OCI-LY1 (cell line): ENCODE measurements around the gene GLIS1.

Experiments
- H2AFZ ChIP-seq: fragments of 200-600 bp; sonication (generic), shearing (Covaris generic); 2 replicates; pipeline ENCODE4 v1.6.0; 2014; ENCODE audit warnings: antibody characterized with exemption, mild to moderate bottlenecking, low read length
- H3F3A ChIP-seq: fragments of 200-600 bp; sonication (generic), shearing (Covaris generic); 2 replicates; pipeline ENCODE4 v1.6.0; 2014; ENCODE audit warnings: mild to moderate bottlenecking, antibody characterized with exemption, low read length, moderate library complexity; ENCODE audit not compliant: insufficient read depth
- H3K27ac ChIP-seq: fragments of 200-600 bp; sonication (generic); 2 replicates; pipeline ENCODE4 v1.5.1; 2014; ENCODE audit warnings: low read length, mixed run types, mild to moderate bottlenecking, low read depth; ENCODE audit not compliant: poor library complexity, severe bottlenecking
- H3K27me3 ChIP-seq: fragments of 200-600 bp; sonication (generic); 2 replicates; pipeline ENCODE4 v1.6.0; 2014; ENCODE audit warnings: antibody characterized with exemption, mild to moderate bottlenecking, low read length, moderate library complexity; ENCODE audit not compliant: insufficient read depth
- H3K36me3 ChIP-seq: fragments of 200-600 bp; sonication (generic); 2 replicates; pipeline ENCODE4 v1.6.1; 2014; ENCODE audit warnings: mild to moderate bottlenecking, antibody characterized with exemption, low read length, moderate library complexity, mixed read lengths; ENCODE audit not compliant: insufficient read depth
- H3K4me1 ChIP-seq: fragments of 200-600 bp; sonication (generic); 2 replicates; pipeline ENCODE4 v1.5.1; 2014; ENCODE audit warnings: mild to moderate bottlenecking, low read length, moderate library complexity; ENCODE audit not compliant: insufficient read depth, severe bottlenecking
- H3K4me2 ChIP-seq: fragments of 200-600 bp; sonication (generic), shearing (Covaris generic); 2 replicates; pipeline ENCODE4 v1.6.1; 2014; ENCODE audit warnings: low read length
- H3K4me3 ChIP-seq: fragments of 200-600 bp; sonication (generic); 2 replicates; pipeline ENCODE4 v1.5.1; 2014; ENCODE audit warnings: low read length, low read depth, mild to moderate bottlenecking, mixed read lengths; ENCODE audit not compliant: poor library complexity, severe bottlenecking
- H3K79me2 ChIP-seq: fragments of 200-600 bp; shearing (Covaris generic); 2 replicates; pipeline ENCODE4 v1.6.1; 2016; ENCODE audit warnings: mixed run types, low read length, mixed read lengths; ENCODE audit not compliant: insufficient read depth
- H3K9ac ChIP-seq: fragments of 200-600 bp; sonication (generic), shearing (Covaris generic); 2 replicates; pipeline ENCODE4 v1.6.1; 2014; ENCODE audit warnings: mild to moderate bottlenecking, low read length, mixed read lengths
- H3K9me2 ChIP-seq: fragments of 200-600 bp; sonication (generic), shearing (Covaris generic); 2 replicates; pipeline ENCODE4 v1.6.1; 2014; ENCODE audit warnings: low read depth, mild to moderate bottlenecking, low read length, mixed read lengths
- H3K9me3 ChIP-seq: fragments of 200-600 bp; shearing (Covaris generic); 2 replicates; pipeline ENCODE4 v1.6.1; 2014; ENCODE audit warnings: low read length, mixed read lengths
- H4K20me1 ChIP-seq: fragments of 200-600 bp; sonication (generic), shearing (Covaris generic); 2 replicates; pipeline ENCODE4 v1.6.0; 2016; ENCODE audit warnings: mild to moderate bottlenecking, low read length; ENCODE audit not compliant: insufficient read depth
- EZH2 ChIP-seq: fragments of 200-600 bp; sonication (generic), shearing (Covaris generic); IDR thresholded peaks from 2 replicates; pipeline ENCODE4 v1.8.0; 2017; ENCODE audit warnings: borderline replicate concordance, mixed run types, mild to moderate bottlenecking, antibody characterized with exemption, low read length, moderate library complexity, mixed read lengths
- TF ChIP-seq, protein P1 (sequence below): fragments of 200-600 bp; sonication (generic), shearing (Covaris generic); IDR thresholded peaks from 2 replicates; pipeline ENCODE4 v1.5.1; 2017; ENCODE audit warnings: mild to moderate bottlenecking, antibody characterized with exemption, low read length, moderate library complexity, mixed read lengths

Gene GLIS1

DNA sequence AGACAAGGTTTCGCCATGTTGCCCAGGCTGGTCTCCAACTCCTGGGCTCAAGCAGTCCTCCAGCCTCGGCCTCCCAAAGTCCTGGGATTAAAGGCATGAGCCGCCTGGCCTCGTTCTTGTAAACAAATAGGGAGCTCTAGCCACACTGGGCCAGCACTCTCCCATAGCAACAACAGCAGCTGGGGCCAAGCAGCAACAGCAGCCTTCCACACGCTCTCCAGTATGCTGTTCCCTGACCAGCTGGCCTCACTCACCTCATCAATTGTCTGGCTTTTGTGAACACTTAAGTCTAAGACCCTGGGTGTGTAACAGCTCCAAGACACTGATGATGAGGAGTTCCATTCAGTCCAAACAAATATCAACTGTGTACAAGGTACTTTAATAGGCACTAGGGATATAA is 16.9 kb upstream of the GLIS1 start:
- Histone ChIP-seq H3K36me3 (no peaks in the 10 kb centered on the region), H4K20me1 (no peaks in the 10 kb centered on the region), H3K9ac (no peak overlapping the region)

DNA sequence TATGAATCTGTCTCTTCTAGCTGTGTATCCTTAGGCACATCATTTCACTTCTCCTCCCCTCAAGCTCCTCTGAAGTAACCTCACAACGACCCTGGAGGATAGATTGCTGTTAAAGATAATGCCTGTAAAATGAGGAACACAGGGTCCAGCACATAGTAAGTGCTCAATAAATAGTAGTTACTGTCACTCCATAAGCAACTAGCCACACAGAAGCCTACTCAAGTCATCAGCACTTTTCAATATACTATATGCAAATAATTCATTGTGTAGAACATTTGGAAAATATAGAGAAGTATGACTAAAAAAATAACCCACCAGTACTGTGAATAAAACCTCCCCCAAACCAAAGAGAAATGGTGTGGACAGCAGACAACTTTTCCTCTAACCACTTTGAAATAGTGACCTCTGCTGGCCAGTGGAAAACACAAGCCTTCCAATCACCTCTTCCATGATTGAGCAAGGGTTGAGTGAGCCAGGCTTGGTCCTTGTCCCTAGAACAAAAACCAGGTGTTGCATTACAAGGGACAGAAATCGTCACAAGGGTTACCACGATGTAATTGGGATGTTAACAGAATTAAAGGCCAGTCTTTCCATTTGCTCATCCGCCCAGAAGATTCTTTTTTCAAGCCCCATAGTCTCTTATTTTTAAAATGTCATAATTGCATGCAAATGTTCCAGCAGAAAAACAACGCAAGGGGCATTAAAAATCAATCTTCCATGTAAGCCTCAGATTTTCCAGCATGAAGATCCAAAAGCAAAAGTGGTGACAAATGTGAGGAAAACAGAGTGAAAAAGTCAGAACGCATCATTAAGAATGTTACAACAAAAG is 15.7 kb upstream of the GLIS1 start:
- H3K79me2 ChIP-seq, result no peaks in the 10 kb centered on the region
- H3K4me3 ChIP-seq, result no peak overlapping the region
- no peaks in the 10 kb centered on the region for H3K9me2 ChIP-seq
- H3F3A ChIP-seq, result no peaks in the 10 kb centered on the region
- no peaks in the 10 kb centered on the region for H3K27me3 ChIP-seq
- H2AFZ ChIP-seq, result no peak overlapping the region
- H4K20me1 ChIP-seq, result no peaks in the 10 kb centered on the region
- H3K9ac ChIP-seq, result no peak overlapping the region
- H3K4me2 ChIP-seq, result no peak overlapping the region
- no peak overlapping the region for H3K27ac ChIP-seq
- H3K4me1 ChIP-seq, result no peaks in the 10 kb centered on the region
- H3K36me3 ChIP-seq, result no peaks in the 10 kb centered on the region
- TF ChIP-seq, protein P1, sequence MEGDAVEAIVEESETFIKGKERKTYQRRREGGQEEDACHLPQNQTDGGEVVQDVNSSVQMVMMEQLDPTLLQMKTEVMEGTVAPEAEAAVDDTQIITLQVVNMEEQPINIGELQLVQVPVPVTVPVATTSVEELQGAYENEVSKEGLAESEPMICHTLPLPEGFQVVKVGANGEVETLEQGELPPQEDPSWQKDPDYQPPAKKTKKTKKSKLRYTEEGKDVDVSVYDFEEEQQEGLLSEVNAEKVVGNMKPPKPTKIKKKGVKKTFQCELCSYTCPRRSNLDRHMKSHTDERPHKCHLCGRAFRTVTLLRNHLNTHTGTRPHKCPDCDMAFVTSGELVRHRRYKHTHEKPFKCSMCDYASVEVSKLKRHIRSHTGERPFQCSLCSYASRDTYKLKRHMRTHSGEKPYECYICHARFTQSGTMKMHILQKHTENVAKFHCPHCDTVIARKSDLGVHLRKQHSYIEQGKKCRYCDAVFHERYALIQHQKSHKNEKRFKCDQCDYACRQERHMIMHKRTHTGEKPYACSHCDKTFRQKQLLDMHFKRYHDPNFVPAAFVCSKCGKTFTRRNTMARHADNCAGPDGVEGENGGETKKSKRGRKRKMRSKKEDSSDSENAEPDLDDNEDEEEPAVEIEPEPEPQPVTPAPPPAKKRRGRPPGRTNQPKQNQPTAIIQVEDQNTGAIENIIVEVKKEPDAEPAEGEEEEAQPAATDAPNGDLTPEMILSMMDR, result peak; percentile 78
- no peak for TF ChIP-seq EZH2
- no peaks in the 10 kb centered on the region for H3K9me3 ChIP-seq

More for the DNA sequence above, 16.9 kb upstream of the GLIS1 start:
- Histone ChIP-seq H3K4me2 (no peak overlapping the region), H2AFZ (no peak overlapping the region), H3K4me1 (no peaks in the 10 kb centered on the region), H3K4me3 (no peak overlapping the region), H3F3A (no peaks in the 10 kb centered on the region), H3K27ac (no peak overlapping the region), H3K9me3 (no peaks in the 10 kb centered on the region), H3K79me2 (no peaks in the 10 kb centered on the region), H3K27me3 (no peaks in the 10 kb centered on the region), H3K9me2 (no peaks in the 10 kb centered on the region)
- TF ChIP-seq, protein P1, result no peak
- TF ChIP-seq EZH2, result no peak

DNA sequence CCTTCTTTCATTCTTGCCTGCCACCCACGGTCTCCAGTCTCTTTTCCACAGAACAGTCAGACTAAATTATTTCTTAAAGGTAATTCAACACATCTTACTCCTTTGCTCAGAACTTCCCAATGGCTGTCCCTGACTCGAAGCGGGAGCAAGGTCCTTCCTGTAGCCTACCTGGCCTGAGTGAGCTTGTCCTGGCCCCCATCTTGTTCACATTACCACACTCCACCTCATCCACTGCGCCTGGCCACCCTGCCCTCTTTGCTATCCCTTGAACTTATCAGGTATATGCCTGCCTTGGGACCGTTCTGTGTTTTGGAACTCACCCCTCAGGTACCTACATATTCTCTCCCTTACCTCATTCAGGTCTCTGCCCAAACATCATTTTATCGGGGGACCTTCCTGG is 13.3 kb upstream of the GLIS1 start:
- Histone ChIP-seq H2AFZ (no peak overlapping the region), H3K9me2 (no peaks in the 10 kb centered on the region), H3K27me3 (no peaks in the 10 kb centered on the region), H3F3A (no peaks in the 10 kb centered on the region), H4K20me1 (no peaks in the 10 kb centered on the region), H3K27ac (no peak overlapping the region), H3K9ac (no peak overlapping the region), H3K4me1 (no peaks in the 10 kb centered on the region), H3K4me2 (no peak overlapping the region), H3K9me3 (no peaks in the 10 kb centered on the region), H3K36me3 (no peaks in the 10 kb centered on the region), H3K79me2 (no peaks in the 10 kb centered on the region), H3K4me3 (no peak overlapping the region)
- TF ChIP-seq EZH2, result no peak
- TF ChIP-seq, protein P1, result no peak
